Measurements from ENCODE around the gene NDUFS3. TPM values are rescaled to one million over a fixed set of nuclear protein-coding genes. Genes with fewer than 3 reads are reported as not detected.

NDUFS3 gene
- total RNA-seq, 4 donors from 2014 or later: 52.0 to 73.8 (median 53.7) TPM

DNA sequence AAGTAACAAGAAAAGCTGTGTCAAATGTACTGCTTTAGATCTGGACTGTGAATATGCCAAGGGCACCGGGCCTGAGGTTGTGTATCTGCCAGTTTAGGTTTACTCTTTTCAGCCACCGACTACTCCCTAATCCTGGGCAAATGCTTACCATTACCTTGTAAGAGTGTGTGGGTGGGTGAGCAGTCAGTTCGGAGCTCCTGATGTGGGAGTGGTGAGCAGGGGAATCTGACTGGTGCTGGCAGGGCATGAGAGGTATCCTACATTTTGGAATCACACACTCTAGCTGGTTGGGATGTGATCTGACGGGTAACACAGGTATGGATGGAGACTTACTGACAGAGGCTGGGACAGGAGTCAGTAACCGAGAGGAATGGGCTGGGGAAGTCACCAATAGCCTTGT, 5.0 kb downstream of the NDUFS3 start:
- TF ChIP-seq CTCF (IDR thresholded peaks at IDR 0.05; ENCODE audit: low read depth): no peak

GRCh38 chr11:47586098-47586855, 7.4 kb downstream of the NDUFS3 start, which contains the start of gene FAM180B:
Gene FAM180B (plus strand): TSS chr11:47586678. CDS start chr11:47586769, 91 bp downstream.
- no peak for TF ChIP-seq CTCF (IDR thresholded peaks at IDR 0.05; ENCODE audit: low read depth)

GRCh38 chr11:47587039-47587716, 8.3 kb downstream of the NDUFS3 start:
- TF ChIP-seq CTCF (IDR thresholded peaks at IDR 0.05; ENCODE audit: low read depth): no peak

- no peak for TF ChIP-seq CTCF (IDR thresholded peaks at IDR 0.05; ENCODE audit: low read depth)
These were observed 9.0 kb downstream of the NDUFS3 start for GRCh38 chr11:47587723-47588326.

GRCh38 chr11:47589118-47589517, 10.2 kb downstream of the NDUFS3 start:
- TF ChIP-seq CTCF (IDR thresholded peaks at IDR 0.05; ENCODE audit: low read depth): no peak

GRCh38 chr11:47589584-47589976, 10.7 kb downstream of the NDUFS3 start:
- no peak for TF ChIP-seq CTCF (IDR thresholded peaks at IDR 0.05; ENCODE audit: low read depth)
